Activated CD8-positive, alpha-beta memory T cell treated with anti-CD3 and anti-CD28 coated beads, Interleukin-2, amount 50 U/mL, for 1 hour (primary cell): ENCODE measurements around the gene MS4A18.
"Not testable (repeated sequence)": the region's sequence is repeated elsewhere in the genome, so short reads cannot be mapped to it uniquely, and the experiment has no call there.

ENCODE experiments used
- DNase-seq: peaks from one replicate; pipeline ENCODE4 v3.0.0-alpha.2; 2020; ENCODE audit errors: extremely low read depth

MS4A18 gene

DNA sequence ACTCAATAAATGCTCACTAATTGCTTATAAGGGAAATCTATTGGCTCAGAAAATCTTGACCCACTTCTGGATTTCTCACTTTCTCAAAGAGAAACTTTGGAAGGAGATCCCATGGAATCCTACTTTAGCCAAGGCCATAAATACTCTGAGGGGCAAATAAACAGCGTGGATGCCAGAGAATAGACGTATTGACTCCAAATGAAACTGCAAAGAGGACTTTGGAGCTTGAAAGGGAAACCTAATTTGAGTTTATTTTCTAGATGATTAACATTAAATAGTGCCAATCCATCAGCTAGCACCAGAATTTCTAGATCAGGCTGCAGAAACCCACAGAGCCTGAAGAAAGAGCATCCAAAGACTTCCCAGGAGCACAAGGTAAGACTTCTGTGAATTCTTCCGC lies at the start of gene MS4A18:
MS4A18 (plus strand) TSS at position 301 of the 400 bp plus-strand sequence.
- no peak for DNase-seq

- not testable (repeated sequence) for DNase-seq
Measured at GRCh38 chr11:60678231-60678630, 46.3 kb upstream of the MS4A18 start.

GRCh38 chr11:60679879-60680278 lies 44.6 kb upstream of the MS4A18 start:
- DNase-seq, result no peak

- DNase-seq, result no peak
Measured at GRCh38 chr11:60680455-60681119, 43.9 kb upstream of the MS4A18 start.

DNA sequence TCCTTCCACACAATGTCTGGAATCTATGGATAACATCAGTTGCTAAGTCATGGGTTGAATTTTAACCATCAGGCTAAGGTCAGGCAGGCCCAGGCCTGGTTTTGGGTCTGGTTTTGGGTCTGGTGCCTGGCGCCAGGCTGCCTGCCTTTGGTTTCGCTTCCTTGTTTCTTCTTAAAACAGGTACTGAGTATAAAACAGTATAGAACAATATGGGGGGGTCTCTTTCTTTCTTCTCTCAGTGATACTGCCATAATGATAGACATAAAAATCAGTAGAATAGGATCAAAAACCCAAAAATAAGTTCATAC lies 40.0 kb upstream of the MS4A18 start:
- not testable (repeated sequence) for DNase-seq

DNA sequence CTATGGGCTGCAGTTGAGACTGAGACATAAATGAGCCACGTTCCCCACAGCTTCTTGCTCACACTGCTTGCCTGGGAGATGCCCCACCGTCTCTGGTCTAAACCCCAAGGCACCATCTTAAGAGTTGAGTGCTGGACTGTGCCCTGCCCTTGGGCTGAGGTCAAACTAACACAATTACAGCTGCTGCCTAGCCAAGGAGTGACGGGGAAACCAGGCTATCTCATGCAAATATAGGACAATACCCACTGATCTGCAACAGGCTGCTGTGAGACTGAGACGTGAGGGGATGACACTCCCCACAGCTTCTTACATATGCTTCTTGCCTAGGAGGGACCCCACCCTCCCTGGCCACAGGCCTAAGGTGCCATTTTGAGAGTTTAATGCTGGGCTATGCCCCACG lies 32.9 kb upstream of the MS4A18 start:
- no peak for DNase-seq

DNA sequence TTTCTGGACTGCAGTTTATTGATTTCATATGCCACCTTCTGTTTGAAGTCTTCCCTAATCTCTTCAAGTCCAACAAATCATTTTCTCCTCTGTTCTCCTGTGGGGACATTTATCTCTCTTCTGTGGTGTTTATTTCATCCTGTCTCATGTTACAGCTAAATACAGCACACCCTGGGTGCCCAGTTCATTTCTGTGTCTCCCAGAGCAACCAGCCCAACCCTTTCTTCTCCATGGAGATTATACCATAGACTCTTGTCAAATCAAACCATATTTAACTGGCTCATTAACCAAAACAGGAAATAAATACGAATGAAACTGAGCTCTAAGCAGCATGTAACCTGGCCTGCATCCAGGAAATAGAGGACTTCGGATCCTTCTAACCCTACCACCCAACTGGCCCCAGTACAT lies 25.2 kb upstream of the MS4A18 start, which contains the start of gene MS4A8:
MS4A8 (plus strand) TSS at position 329 of the 408 bp plus-strand sequence. CDS start 1,249 bp downstream, outside the sequence.
- no peak for DNase-seq

DNA sequence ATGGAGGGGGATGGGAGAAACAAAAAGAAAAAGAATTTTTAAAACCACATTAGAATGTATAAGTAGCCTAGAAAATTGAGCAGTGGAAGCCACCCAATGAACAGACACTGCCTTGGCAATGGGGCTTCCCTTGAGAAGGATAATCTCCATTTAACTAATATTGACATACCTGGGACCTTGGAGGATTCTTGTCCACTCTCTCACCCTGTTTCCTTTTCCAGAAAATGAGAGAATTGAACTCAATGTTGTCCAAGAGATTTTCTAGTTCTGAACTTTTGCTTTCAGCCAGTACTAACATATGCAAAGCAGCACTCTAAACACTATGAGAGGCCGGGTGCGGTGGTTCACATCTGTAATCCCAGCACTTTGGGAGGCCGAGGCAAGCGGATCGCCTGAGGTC lies 24.6 kb upstream of the MS4A18 start:
- DNase-seq, result no peak

DNA sequence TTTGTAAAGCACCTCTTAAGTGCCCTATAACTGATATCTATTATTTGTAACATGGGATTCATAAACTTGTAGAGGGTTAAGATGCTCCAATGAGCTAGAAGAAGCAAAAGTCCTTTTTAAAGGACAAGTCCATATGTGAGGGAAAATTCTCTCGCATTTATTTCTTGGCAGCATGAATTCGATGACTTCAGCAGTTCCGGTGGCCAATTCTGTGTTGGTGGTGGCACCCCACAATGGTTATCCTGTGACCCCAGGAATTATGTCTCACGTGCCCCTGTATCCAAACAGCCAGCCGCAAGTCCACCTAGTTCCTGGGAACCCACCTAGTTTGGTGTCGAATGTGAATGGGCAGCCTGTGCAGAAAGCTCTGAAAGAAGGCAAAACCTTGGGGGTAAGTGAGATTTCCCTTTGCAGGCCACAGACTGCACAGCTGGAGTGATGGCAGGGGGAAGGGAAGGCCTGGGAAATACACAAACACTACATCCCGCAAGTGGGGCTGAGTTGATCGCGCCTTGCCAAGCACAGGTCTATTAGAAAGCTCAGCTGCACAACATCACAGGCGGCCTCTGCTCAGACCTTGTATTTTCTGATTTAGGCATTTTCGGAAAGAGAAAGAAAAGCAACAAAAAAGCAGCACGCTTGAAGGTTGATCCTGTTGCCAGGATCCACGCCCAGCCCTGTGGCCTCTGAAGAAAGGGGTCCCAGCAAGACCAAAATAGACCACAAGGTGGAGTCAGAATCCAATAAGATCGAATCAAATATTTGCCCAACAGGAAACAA lies 23.6 kb upstream of the MS4A18 start:
- no peak for DNase-seq

- no peak for DNase-seq
Measured at GRCh38 chr11:60701469-60701818, 23.1 kb upstream of the MS4A18 start.

DNA sequence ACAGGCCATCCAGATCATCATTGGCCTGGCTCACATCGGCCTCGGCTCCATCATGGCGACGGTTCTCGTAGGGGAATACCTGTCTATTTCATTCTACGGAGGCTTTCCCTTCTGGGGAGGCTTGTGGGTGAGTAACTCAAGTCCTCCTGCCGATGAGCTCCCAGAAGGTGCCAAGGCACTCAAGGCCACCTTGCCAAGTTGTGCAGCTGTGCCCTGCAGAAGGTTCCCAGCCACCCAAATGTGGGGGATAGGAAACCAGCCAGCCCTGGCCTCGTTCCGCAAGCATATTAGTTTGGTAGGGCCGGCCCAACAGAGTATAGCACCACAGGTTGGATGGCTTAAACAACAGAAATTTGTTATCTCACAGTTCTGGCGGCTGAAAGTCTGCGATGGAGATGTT lies 21.1 kb upstream of the MS4A18 start:
- no peak for DNase-seq

DNA sequence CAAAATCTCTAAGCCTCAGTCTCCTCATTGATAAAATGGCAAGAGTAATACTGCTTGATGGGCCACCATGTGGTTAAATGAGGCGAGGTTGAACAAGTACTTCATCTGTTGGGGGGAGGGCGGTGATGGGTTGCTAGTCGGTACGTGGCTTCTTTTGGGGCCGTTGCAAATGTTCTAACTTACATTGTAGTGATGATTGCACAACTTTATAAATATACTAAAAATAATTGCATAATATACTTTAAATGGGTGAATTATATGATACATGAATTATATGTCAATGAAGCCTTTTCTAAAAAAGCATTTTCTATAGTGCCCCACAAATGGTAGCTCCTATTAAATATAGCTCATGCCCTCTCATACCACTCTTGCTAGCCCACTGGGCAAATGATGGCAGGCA lies 18.6 kb upstream of the MS4A18 start:
- no peak for DNase-seq

DNA sequence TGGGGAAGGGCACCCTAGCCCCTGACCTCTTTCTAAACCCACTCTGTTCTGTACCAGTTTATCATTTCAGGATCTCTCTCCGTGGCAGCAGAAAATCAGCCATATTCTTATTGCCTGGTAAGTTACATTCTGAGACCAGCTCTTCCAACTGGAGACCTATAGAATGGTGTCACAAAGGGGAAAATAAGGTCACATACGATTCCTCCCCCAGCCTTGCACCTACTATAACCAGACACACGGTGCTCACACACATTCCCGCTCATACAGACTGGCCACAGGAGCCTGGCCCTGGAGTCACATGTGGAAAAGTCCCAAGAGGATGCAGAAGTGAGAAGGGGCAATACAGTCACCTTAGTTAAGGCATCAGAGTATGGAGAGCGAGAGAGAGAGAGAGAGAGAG lies 17.6 kb upstream of the MS4A18 start:
- DNase-seq, result no peak

GRCh38 chr11:60710482-60710881 lies 14.0 kb upstream of the MS4A18 start:
- no peak for DNase-seq

- no peak for DNase-seq
Measured at GRCh38 chr11:60711276-60711675, 13.2 kb upstream of the MS4A18 start.

- DNase-seq, result not testable (repeated sequence)
Measured at GRCh38 chr11:60713423-60713822, 11.1 kb upstream of the MS4A18 start.

DNA sequence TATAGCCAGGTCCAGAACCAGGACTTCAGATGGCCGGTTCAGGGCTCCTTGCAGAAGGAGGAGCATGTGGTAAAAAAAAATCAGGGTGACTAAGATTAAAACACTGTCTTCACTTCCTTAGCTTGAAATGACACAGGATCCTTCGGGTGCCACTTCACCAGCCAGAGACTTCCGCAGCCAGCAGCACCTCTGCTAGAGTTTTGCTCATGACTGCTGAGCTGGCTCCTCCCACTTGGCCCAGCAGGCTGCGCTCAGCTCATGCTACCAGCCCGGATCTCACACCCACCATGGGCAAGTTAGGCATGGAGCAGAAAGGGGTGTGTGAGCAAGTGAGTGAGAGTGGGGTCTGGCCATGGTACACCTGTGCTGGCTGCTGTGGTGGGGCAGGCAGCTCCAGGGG lies 6.6 kb upstream of the MS4A18 start:
- DNase-seq, result no peak

- DNase-seq, result no peak
Measured at GRCh38 chr11:60718524-60719316, 5.8 kb upstream of the MS4A18 start.

- no peak for DNase-seq
Measured at GRCh38 chr11:60719391-60719790, 5.1 kb upstream of the MS4A18 start.

DNA sequence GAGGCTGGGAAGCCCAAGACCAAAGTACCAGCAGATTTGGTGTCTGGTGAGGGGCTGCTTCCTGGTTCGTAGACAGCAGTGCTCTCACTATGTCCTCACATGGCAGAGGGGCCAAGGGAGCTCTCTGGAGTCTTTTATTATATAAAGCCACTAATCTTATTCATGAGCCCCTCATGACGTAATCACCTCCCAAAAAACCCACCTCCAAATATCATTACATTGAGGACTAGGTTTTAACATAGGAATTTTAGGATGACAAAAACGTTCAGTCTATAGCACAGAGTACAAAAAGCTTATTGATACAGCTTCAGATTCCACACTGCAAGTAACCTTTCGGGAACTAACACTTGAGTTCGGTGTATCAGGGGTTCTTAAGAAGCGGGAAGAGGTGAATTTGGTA lies 4.1 kb upstream of the MS4A18 start:
- DNase-seq, result no peak

DNA sequence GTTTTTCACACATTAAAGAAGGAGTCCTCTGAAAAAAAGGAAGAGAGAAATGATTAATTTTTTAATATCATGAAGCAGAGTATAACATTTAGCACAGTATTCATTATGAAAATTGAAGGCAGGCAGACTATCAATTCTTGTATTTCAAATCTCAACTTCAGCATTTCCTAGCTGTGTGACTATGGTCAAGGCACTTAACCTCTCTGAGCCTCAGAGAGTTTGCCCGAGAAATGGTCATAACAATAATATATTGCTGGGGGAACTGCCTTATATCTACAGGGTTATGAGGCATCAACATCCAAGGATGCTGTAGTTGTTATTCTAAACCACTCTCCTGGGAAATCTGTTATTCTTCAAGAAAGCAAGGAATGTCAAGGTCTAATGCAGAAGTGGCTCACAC lies 1.1 kb downstream of the MS4A18 start:
- no peak for DNase-seq

- DNase-seq, result no peak
Measured at GRCh38 chr11:60731586-60731985, 7.1 kb downstream of the MS4A18 start.

DNA sequence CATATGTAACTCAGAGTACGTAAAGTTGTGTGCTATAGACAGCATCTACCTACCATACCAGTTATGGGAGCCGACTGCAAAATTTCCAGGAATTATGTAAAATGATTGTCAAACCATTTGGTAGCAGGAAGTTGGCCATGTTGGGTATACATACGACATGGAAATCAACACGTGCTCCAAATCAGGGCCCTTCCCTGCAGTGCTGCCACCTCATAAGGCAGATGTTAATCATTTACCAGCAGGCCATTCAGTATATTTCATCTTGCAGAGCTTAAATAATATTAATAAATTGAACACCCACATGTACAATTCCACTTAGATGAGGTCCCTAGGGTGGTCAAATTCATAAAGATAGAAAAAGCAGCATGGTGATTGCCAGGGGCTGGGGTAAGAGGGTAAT lies 9.8 kb downstream of the MS4A18 start:
- no peak for DNase-seq
